ENCODE data around the gene NOL4L.

NOL4L gene

DNA sequence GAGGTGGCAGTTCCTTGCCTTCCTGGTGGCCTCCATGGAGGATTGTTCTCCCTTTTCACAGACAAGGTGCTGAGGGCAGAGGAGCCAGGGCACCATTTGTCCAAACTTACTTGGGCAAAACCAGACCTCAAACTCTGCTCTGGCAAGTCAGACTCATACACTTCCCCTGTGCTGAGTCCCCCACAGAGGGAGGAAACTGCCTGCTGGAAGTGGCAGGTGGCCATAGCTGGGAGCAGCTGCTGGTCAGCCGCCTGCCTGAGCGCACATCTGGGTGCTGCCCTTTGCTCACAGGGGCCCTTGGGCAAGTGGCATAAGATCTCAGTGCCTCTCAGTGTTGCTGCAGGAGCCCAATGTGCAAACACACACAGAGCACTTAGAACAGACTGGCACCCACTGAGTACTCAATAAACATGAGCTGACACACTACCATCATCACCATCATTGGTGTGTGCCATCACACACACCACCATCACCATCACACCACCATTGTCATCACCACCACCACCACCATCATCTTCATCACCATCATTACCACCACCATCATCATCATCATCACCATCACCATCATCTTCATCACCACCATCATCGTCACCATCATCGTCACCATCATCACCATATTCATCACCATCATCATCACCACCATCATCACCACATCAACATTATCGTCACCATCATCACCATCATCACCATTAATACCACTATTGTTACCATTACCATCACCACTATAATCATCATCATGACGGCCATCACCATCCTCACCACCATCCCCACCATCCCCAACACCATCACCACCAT, 17.6 kb downstream of the NOL4L start:
- no peak for DNase-seq (ENCODE audit: low read depth, low spot score)
- no peak overlapping the region for H3K4me3 ChIP-seq (ENCODE audit: low read length)

DNA sequence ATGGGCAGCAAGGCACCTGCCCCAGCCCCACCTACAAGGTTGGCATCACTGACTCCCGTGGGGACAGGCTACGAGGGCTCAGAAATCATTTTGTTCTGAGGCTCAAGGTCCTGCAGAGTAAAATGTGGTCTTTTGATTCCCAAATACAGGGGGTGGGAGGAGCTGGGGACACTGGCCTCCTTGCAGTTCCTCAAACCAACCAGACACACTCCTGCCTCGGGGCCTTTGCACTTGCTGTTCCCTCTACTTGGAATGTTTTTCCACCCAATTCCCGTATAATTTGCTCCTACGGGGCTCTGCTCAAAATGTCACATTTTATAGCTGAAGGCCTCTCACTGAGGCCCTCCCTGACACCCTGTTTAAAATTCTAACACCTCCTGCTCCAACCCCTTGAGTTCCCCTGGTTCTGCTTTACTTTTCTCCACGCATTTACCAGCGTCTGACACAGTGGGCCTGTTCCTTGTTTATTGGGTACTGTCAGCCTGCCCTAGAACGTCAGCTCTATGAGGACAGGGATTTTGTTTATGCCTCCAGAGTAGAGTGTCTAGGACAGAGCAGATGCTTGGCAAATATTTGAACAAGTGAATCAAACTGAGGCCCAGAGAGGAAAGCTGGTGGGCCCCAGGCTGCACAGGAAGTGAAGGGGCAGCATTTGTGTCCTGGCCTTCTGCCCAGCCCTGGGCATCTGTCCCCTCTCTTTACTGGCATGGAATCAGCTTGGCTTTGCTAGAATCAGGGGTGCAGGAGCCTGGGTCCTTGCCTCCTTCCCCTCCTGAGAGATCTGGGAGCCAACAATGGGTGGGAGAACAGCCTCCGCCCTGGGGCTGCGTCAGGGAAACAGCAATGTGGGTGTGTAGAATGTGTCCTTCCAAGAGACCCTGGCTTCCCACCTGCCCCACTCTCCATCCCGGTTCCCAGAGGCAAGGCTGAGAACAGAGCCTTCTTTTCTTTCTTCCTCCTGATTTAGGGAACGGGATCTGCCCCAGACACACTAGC, 18.5 kb downstream of the NOL4L start:
- H3K4me3 ChIP-seq (ENCODE audit: low read length) = no peak overlapping the region
- DNase-seq (ENCODE audit: low read depth, low spot score) = no peak

DNA sequence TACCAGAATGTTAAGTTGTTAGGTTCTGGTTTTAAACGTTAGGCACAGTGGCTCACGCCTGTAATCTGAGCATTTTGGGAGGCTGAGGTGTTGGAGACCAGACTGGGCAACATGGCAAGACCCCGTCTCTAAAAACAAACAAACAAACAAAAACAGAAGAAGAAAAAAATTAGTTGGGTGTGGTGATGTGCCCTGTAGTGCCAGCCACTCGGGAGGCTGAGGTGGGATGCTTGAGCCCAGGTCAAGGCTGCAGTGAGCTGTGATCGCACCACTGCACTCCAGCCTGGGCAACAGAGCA, 19.4 kb downstream of the NOL4L start:
- no peak overlapping the region for H3K4me3 ChIP-seq (ENCODE audit: low read length)
- DNase-seq (ENCODE audit: low read depth, low spot score) = no peak

GRCh38 chr20:32564921-32565734, 20.0 kb downstream of the NOL4L start:
- H3K4me3 ChIP-seq (ENCODE audit: low read length) = no peak overlapping the region
- DNase-seq (ENCODE audit: low read depth, low spot score) = no peak

DNA sequence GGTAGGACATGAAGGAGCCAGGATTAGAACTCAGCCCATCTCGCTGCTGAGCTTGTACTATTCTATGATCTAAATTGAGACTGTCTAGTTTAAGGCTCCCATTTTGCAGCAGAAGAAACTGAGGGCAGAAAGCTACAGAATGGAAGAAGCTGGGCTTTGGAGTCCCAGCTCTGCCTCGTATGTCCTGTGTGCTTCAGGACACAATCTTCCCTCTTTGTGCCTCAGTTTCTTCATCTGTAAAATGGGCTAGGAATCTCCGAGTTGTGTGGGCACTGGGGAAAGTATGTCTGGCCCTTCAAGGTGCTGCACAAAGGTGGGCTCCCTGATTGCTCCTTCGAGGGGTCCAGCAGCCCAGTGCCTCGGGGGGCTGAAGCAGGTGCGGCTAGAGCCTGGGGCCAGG, 20.7 kb downstream of the NOL4L start:
- DNase-seq (ENCODE audit: low read depth, low spot score) = no peak
- H3K4me3 ChIP-seq (ENCODE audit: low read length) = no peak overlapping the region

DNA sequence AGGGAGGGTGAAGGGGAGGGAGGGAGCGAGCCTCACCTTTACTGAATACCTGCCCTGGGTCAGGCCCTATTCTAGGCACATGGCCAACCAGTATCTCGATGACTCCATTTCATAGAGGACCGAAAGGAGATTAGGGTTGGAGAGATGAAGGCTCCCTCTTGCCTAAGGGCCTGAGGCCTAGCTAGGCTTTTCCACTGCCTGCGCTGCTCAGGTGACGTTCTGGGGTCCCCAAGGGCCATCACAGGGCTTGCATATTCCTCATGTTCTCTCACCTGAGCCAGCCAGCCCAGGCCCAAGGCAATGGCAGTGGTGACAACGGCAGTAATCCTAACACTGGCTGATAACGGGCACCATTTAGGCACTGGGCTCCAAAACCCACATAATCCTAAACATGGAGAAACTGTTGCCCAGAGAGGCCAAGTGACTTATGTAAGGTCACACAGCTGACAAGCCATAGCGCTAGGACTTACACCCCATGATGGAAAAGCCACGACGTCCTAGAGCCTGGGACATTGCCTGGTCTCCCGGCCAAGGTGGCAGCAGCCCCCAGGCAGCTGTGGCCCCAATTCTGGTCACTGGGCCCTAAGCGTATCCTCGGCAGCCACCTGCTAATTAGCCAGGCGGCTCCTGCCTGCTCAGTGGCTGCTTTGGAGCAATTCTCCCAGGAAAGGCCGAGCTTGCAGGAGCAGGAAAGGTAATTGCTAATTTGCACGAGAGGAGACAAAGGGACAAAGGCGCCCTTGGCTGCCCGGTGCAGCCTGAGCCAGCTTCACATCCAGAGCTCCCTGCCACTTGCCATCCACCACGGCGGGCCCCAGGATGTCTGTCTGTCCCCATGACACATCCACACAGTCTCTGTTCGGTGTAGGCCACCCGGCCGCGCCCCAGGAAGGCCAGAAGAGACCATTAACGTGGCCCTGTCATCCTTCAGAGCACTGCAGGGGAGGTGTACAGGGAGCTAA, 21.5 kb downstream of the NOL4L start:
- no peak for DNase-seq (ENCODE audit: low read depth, low spot score)
- no peak overlapping the region for H3K4me3 ChIP-seq (ENCODE audit: low read length)

DNA sequence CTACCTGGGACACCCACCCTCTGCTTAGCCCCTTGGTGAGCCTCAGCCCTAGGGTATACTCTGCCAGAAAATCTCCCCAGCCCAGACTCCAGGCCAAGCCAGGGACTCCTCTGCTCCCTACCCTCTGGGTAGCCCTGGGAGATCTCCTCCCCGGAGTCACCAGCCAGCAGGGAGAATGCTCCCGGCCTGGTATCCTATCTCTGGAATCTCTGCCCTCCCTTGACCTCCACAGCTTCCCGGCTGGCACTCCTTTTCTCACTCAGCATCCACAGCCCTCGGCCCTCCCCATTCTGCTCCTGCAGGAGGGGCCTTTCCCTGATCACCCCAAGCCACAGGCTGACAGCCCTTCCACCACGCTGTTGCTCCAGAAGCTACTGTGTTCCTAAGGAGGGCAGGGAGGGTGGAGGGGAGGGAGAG, 22.6 kb downstream of the NOL4L start:
- DNase-seq (ENCODE audit: low read depth, low spot score) = no peak
- no peak overlapping the region for H3K4me3 ChIP-seq (ENCODE audit: low read length)

- no peak for DNase-seq (ENCODE audit: low read depth, low spot score)
- H3K4me3 ChIP-seq (ENCODE audit: low read length) = no peak overlapping the region
Measured at GRCh38 chr20:32560989-32561830, 23.9 kb downstream of the NOL4L start.

DNA sequence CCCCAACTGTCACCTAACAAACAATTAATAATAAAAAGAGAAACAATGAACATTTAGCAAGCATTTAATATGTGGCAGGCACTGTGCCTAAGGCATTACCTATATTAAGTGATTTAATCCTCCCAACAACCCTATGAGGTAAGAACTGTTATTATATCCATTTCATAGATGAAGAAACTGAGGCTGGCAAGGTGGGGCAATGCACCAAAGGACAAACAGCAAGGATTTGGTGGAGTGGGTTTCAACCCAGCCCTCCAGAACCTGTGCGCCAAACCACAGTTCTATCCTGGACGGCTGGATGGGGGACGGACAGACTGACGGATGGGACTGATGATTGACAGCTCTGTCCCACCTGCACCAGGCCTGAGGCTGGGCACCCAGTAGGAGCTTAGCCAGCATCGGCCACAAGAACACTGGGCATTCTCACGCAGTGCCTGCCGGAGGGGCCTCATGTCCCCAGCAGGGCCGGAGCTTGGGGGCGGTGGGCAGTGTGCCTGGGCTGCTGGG, 24.6 kb downstream of the NOL4L start:
- no peak for DNase-seq (ENCODE audit: low read depth, low spot score)
- H3K4me3 ChIP-seq (ENCODE audit: low read length) = no peak overlapping the region

DNA sequence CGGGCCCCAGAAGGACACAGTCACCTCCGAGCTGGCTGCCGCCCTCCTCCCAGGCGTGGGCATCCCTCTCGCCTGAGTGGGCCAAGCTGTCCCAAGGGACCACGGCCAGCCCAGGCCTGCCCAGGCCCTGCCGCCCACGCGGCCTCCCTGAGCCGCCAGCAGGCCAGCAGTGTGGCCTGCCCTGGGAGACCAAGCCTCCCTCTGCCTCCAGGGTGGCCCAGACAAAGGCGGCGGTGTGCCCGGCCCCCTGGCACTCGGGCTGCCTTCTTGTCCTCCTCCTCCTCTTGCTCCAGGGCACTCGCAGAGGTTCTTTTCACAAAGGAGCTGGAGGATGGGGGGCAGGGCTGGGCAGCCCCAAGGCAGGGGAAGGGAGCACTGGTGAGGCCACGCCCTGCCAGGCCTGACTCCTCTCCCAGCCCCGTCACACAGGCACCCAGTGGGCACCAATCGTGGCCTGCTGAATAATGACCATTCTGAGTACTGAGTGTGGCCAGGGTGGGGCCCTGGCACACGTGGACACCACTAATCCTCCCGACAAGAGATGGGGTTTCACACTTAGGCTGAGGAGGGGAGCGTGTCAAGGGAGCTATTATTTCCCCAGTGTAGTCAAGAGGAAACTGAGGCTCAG, 25.3 kb downstream of the NOL4L start:
- DNase-seq (ENCODE audit: low read depth, low spot score) = no peak
- H3K4me3 ChIP-seq (ENCODE audit: low read length) = no peak overlapping the region

DNA sequence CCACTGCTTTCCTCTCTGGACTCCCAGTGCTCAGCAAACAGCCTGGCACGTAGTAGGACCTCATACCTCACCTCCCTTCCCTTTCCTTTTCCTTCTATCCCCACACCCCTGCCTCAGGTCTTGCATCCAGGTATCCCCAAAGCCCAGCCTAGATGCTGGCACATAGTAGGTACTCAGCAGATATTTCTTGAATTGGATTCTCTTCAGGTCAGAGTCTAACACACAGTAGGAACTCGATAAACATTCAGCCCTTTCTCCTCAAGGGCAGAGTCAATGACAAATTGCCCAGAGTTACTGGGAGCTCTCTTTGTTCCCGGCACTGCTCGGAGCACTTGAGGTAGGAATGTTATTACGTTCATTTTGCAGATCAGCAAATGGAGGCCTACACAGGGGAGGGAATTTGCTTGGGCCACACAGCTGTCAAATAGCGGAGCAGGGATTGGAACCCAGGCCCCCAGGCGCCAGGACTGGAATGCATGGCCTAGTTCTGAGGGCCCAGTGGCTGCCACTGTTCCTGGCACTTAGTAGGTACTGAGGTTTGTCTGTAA, 25.9 kb downstream of the NOL4L start:
- DNase-seq (ENCODE audit: low read depth, low spot score) = no peak
- no peak overlapping the region for H3K4me3 ChIP-seq (ENCODE audit: low read length)

GRCh38 chr20:32558526-32558925, 26.6 kb downstream of the NOL4L start:
- no peak for DNase-seq (ENCODE audit: low read depth, low spot score)

GRCh38 chr20:32557319-32557718, 27.8 kb downstream of the NOL4L start:
- DNase-seq (ENCODE audit: low read depth, low spot score) = no peak
- H3K4me3 ChIP-seq (ENCODE audit: low read length) = no peak overlapping the region

More at GRCh38 chr20:32558526-32558925, 26.6 kb downstream of the NOL4L start:
- H3K4me3 ChIP-seq (ENCODE audit: low read length) = no peak overlapping the region

- no peak overlapping the region for H3K4me3 ChIP-seq (ENCODE audit: low read length)
Measured at GRCh38 chr20:32556312-32557184, 28.6 kb downstream of the NOL4L start.

GRCh38 chr20:32555584-32555983, 29.5 kb downstream of the NOL4L start:
- H3K4me3 ChIP-seq (ENCODE audit: low read length) = no peak overlapping the region
- no peak for DNase-seq (ENCODE audit: low read depth, low spot score)

More at GRCh38 chr20:32556312-32557184, 28.6 kb downstream of the NOL4L start:
- no peak for DNase-seq (ENCODE audit: low read depth, low spot score)

DNA sequence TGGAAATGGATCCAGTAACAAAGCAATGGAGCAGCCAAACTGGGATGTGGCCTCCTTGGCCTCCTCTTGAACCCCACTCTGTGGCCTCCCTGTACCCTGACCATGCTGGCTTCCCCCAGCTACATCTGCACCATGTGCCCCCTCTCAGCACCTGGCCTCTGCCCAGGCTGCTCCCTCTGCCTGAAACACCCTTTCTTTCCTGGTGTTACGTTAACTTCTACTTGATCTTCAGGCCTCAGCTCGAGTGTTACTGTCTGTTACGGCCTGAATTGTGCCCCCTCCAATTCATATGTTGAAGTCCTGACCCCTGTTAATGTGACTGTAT, 30.2 kb downstream of the NOL4L start:
- H3K4me3 ChIP-seq (ENCODE audit: low read length) = no peak overlapping the region
- no peak for DNase-seq (ENCODE audit: low read depth, low spot score)
